ENCODE results near the gene USP48.

DNA sequence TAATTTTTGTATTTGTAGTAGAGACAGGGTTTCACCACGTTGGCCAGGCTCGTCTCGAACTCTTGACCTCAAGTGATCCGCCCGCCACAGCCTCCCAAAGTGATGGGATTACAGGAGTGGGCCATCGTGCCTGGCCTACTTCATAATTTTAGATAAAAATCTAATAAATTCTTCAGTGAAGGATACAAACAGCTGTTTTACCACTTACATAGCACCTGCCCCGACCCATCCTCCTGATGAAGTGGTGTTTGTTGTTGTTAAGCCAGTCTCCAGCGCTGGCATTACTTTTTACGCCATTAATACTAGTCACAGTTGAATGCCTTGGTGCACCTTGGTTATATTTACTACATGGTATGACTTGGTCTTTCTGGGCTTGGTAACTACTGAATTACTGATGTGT is 101.5 kb downstream of the USP48 start:
- TF ChIP-seq, protein P1, sequence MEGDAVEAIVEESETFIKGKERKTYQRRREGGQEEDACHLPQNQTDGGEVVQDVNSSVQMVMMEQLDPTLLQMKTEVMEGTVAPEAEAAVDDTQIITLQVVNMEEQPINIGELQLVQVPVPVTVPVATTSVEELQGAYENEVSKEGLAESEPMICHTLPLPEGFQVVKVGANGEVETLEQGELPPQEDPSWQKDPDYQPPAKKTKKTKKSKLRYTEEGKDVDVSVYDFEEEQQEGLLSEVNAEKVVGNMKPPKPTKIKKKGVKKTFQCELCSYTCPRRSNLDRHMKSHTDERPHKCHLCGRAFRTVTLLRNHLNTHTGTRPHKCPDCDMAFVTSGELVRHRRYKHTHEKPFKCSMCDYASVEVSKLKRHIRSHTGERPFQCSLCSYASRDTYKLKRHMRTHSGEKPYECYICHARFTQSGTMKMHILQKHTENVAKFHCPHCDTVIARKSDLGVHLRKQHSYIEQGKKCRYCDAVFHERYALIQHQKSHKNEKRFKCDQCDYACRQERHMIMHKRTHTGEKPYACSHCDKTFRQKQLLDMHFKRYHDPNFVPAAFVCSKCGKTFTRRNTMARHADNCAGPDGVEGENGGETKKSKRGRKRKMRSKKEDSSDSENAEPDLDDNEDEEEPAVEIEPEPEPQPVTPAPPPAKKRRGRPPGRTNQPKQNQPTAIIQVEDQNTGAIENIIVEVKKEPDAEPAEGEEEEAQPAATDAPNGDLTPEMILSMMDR (IDR thresholded peaks at IDR 0.05; ENCODE audit: insufficient read depth, low read length, poor library complexity, severe bottlenecking): no peak
- TF ChIP-seq EZH2phosphoT487 (conservative IDR thresholded peaks at IDR 0.05; ENCODE audit: low read length): no peak
